ENCODE results near the gene TSC22D2. TPM values are rescaled to one million over a fixed set of nuclear protein-coding genes. Genes with fewer than 3 reads are reported as not detected.

The TSC22D2 gene
- total RNA-seq, 4 donors from 2014 or later: 19.8 to 59.7 (median 29.5) TPM

GRCh38 chr3:150370999-150371398 lies 37.1 kb upstream of the TSC22D2 start:
- peak overlapping the region in 1 of 4 donors; percentile 43 for H3K4me3 ChIP-seq
- WGBS, 2 donors (ENCODE audit: low coverage in 1 of 2): 37 to 56% methylated on average over 1 of the region's 1 CpG

DNA sequence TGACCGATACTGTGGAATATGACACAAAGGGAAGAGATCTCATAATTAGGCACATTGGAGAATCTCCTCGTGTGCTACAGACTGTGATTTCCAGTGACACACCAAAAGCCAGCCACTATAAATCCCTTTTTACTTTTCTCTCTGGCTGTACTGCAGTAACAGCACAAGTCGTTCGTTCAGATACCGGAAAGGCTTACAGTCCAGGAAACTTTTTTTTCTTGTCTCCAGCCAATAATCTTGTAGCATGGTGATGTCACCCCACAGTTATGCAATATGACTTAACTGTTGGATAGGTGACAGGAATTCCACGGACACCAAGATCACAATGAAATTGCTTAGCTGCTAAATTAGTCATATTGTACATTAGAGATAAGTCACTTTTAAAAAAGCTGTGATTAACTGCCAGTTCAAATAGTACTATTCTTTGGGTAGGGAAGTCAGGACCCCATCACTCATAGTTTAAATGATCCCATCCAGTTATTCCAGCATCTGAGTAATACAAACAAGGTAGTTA lies 36.3 kb upstream of the TSC22D2 start:
- Histone ChIP-seq H3K27ac (peak overlapping the region; percentile 79 to 85 (median 84)), H3K27me3 (no peaks in the 10 kb centered on the region), H3K9me3 (no peaks in the 10 kb centered on the region), H3K4me3 (peak overlapping the region in 3 of 4 donors; percentile 26 to 43 (median 31)), H3K4me1 (peaks cover 0 to 39% (median 0%) of the 10 kb centered on the region in 4 donors), H3K36me3 (no peaks in the 10 kb centered on the region)
- intact Hi-C loops (cut with DNase I; ENCODE audit: low total_unique reads) (loop anchor here (5.0 kb wide), 1 partner anchor 36 kb away; the partner anchor contains the start of gene TSC22D2), in situ Hi-C loops (cut with MboI; ENCODE audit: low pct_ligation_motif_present in 1 of 4, low pct_unique_long_range_greater_than_20kb in 1 of 4, low sequenced_read_pairs in 3 of 4) (no loop called here)
- peak; percentile 44 for DNase-seq
- peak; percentile 23 for TF ChIP-seq EP300 (IDR thresholded peaks at IDR 0.05; ENCODE audit: low read depth)
- peak; percentile 75 to 91 (median 88) for TF ChIP-seq POLR2AphosphoS5 (IDR thresholded peaks at IDR 0.05)
- TF ChIP-seq, protein P1, sequence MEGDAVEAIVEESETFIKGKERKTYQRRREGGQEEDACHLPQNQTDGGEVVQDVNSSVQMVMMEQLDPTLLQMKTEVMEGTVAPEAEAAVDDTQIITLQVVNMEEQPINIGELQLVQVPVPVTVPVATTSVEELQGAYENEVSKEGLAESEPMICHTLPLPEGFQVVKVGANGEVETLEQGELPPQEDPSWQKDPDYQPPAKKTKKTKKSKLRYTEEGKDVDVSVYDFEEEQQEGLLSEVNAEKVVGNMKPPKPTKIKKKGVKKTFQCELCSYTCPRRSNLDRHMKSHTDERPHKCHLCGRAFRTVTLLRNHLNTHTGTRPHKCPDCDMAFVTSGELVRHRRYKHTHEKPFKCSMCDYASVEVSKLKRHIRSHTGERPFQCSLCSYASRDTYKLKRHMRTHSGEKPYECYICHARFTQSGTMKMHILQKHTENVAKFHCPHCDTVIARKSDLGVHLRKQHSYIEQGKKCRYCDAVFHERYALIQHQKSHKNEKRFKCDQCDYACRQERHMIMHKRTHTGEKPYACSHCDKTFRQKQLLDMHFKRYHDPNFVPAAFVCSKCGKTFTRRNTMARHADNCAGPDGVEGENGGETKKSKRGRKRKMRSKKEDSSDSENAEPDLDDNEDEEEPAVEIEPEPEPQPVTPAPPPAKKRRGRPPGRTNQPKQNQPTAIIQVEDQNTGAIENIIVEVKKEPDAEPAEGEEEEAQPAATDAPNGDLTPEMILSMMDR (IDR thresholded peaks at IDR 0.05): no peak
- TF ChIP-seq POLR2A (IDR thresholded peaks at IDR 0.05): peak; percentile 78
- WGBS, 2 donors (ENCODE audit: low coverage in 1 of 2): 19 to 35% methylated on average over 5 to 6 of the region's 6 CpGs

More at GRCh38 chr3:150370999-150371398, 37.1 kb upstream of the TSC22D2 start:
- Histone ChIP-seq H3K9me3 (no peaks in the 10 kb centered on the region), H3K36me3 (no peaks in the 10 kb centered on the region), H3K27me3 (no peaks in the 10 kb centered on the region), H3K27ac (peak overlapping the region; percentile 79 to 85 (median 84)), H3K4me1 (peaks cover 0 to 31% (median 0%) of the 10 kb centered on the region in 4 donors)
- intact Hi-C loops (cut with DNase I; ENCODE audit: low total_unique reads) (loop anchor here (5.0 kb wide), 1 partner anchor 36 kb away; the partner anchor contains the start of gene TSC22D2), in situ Hi-C loops (cut with MboI; ENCODE audit: low pct_ligation_motif_present in 1 of 4, low pct_unique_long_range_greater_than_20kb in 1 of 4, low sequenced_read_pairs in 3 of 4) (no loop called here)
- DNase-seq: no peak
- TF ChIP-seq, protein P1 (IDR thresholded peaks at IDR 0.05): no peak
- no peak for TF ChIP-seq POLR2AphosphoS5 (IDR thresholded peaks at IDR 0.05)
- no peak for TF ChIP-seq POLR2A (IDR thresholded peaks at IDR 0.05)
- TF ChIP-seq EP300 (IDR thresholded peaks at IDR 0.05; ENCODE audit: low read depth): no peak

DNA sequence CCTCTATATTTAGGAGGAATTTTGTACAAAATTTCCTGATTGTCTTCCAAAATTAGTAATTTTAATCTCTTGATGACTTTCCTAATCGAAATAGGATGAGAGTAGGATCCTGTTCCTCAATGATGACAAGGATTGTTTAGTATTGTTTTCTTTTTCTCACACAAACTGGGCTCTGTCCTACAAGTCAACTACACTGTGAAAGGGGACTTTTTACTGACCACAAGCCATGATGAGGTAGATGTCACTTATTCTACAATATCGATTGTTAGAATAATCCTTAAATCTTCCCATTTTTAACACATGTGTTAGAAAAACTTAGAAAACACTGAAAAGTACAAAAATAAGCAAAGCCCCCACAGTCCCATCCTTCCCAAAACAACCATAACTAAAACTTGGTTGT lies 35.8 kb upstream of the TSC22D2 start:
- no peak for DNase-seq
- H3K27me3 ChIP-seq: no peaks in the 10 kb centered on the region
- H3K4me1 ChIP-seq: peaks cover 0 to 39% (median 0%) of the 10 kb centered on the region in 4 donors
- TF ChIP-seq POLR2AphosphoS5 (IDR thresholded peaks at IDR 0.05) (no peak), EP300 (IDR thresholded peaks at IDR 0.05; ENCODE audit: low read depth) (no peak), POLR2A (IDR thresholded peaks at IDR 0.05) (no peak)
- TF ChIP-seq, protein P1 (IDR thresholded peaks at IDR 0.05): no peak
- no peaks in the 10 kb centered on the region for H3K9me3 ChIP-seq
- H3K4me3 ChIP-seq: no peak overlapping the region
- 55 to 71% methylated on average over 2 of the region's 2 CpGs for WGBS, 2 donors (ENCODE audit: low coverage in 1 of 2)
- no peaks in the 10 kb centered on the region for H3K36me3 ChIP-seq
- in situ Hi-C loops (cut with MboI; ENCODE audit: low pct_ligation_motif_present in 1 of 4, low pct_unique_long_range_greater_than_20kb in 1 of 4, low sequenced_read_pairs in 3 of 4) (no loop called here), intact Hi-C loops (cut with DNase I; ENCODE audit: low total_unique reads) (loop anchor here (5.0 kb wide), 1 partner anchor 35 kb away; the partner anchor contains the start of gene TSC22D2)
- H3K27ac ChIP-seq: peak overlapping the region; percentile 79 to 85 (median 84)

DNA sequence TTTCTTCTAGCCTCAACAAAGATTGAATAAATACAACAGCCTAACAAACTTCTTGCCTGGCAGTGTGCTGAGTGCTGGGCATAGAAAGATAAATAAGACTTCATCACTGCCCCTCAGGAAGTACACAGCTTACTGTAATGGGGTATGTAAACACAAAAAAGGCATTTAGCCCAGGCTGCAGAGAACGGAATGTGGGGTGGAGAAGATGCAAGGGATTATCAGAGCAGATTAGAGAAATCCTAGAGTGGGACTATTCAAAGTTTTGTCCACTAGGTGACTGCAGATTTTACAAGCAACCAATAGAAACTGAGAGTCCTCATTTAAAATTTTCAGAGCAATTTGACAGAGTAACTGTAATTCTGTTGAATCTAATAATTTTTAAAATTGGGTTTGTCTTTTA lies 35.4 kb upstream of the TSC22D2 start:
- Histone ChIP-seq H3K27ac (peak overlapping the region; percentile 79 to 85 (median 84)), H3K9me3 (no peaks in the 10 kb centered on the region), H3K4me3 (no peak overlapping the region), H3K36me3 (no peaks in the 10 kb centered on the region), H3K4me1 (peaks cover 0 to 39% (median 0%) of the 10 kb centered on the region in 4 donors), H3K27me3 (no peaks in the 10 kb centered on the region)
- in situ Hi-C loops (cut with MboI; ENCODE audit: low pct_ligation_motif_present in 1 of 4, low pct_unique_long_range_greater_than_20kb in 1 of 4, low sequenced_read_pairs in 3 of 4) (no loop called here), intact Hi-C loops (cut with DNase I; ENCODE audit: low total_unique reads) (loop anchor here (5.0 kb wide), 1 partner anchor 35 kb away; the partner anchor contains the start of gene TSC22D2)
- DNase-seq: no peak
- no peak for TF ChIP-seq EP300 (IDR thresholded peaks at IDR 0.05; ENCODE audit: low read depth)
- TF ChIP-seq, protein P1 (IDR thresholded peaks at IDR 0.05): peak; percentile 7 to 34 (median 17)
- WGBS, 2 donors (ENCODE audit: low coverage in 1 of 2): 35 to 50% methylated on average over 1 of the region's 1 CpG
